Stomach smooth muscle (tissue), 2 donors: Measurements from ENCODE around the gene SCN3B.
A peak's percentile ranks its signal among the peaks of the same experiment; 100 is the strongest.

ENCODE experiments used
- H3K27ac ChIP-seq: one replicate; pipeline ENCODE4 v1.7.0; 2013; ENCODE audit warnings: mild to moderate bottlenecking, low read length, inconsistent platforms
- H3K27me3 ChIP-seq, 2 donors: one replicate each; pipeline ENCODE4 v1.7.0; 2013; ENCODE audit warnings: low read length in 2 of 2; ENCODE audit not compliant: insufficient read depth in 2 of 2, control insufficient read depth in 1 of 2
- H3K36me3 ChIP-seq, 2 donors: one replicate each; pipeline ENCODE4 v1.7.0; 2013; ENCODE audit warnings: low read length in 2 of 2; ENCODE audit not compliant: control insufficient read depth in 2 of 2, insufficient read depth in 2 of 2
- H3K4me1 ChIP-seq: one replicate; pipeline ENCODE4 v1.7.0; 2013; ENCODE audit warnings: low read length; ENCODE audit not compliant: control insufficient read depth, insufficient read depth
- H3K4me3 ChIP-seq, 2 donors: one replicate each; pipeline ENCODE4 v1.7.0; 2013; ENCODE audit warnings: low read length in 2 of 2
- H3K9ac ChIP-seq, 2 donors: one replicate each; pipeline ENCODE4 v1.7.0; 2013; ENCODE audit warnings: low read length in 2 of 2, mild to moderate bottlenecking in 1 of 2
- H3K9me3 ChIP-seq, 2 donors: one replicate each; pipeline ENCODE4 v1.7.0; 2013; ENCODE audit warnings: low read length in 2 of 2; ENCODE audit not compliant: control insufficient read depth in 2 of 2
- donor health status: healthy.
- donor health status: Pancreatic carcinoma.

SCN3B gene, protein sequence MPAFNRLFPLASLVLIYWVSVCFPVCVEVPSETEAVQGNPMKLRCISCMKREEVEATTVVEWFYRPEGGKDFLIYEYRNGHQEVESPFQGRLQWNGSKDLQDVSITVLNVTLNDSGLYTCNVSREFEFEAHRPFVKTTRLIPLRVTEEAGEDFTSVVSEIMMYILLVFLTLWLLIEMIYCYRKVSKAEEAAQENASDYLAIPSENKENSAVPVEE

DNA sequence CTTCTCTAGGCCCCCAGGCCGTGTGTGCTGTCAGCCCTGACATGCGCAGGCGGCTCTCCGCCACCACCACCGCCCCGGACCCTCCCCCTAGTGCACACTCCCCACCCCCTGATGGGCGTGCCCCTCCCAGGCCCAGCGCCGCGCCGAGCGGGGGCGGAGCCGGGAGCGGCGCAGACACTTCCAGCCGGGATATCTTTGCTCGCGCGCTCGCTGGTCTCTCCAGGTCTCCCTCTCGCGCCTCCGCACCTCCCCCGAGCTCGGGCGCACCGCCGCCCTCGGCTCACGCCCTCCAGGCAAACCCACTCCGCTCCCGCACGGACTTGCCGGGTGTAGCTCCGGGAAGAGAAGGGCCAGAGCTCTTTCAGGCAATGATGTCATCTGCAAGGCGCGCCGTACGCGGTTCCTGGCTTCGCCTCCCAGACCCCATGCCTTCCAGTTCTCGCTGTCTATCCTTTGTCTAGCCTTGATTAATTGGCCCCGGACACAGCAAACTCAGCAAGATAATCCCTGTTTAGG lies at the start of gene SCN3B:
TSS of gene SCN3B (minus strand) at position 59 of the 516 bp plus-strand sequence. CDS start 823 bp downstream, outside the sequence.
- Histone ChIP-seq H3K9me3 (no peaks in the 10 kb centered on the region), H3K27me3 (peaks cover 8 to 35% of the 10 kb centered on the region in 2 donors), H3K36me3 (no peaks in the 10 kb centered on the region), H3K4me1 (peaks cover 14% of the 10 kb centered on the region), H3K4me3 (peak within 1 kb of the TSS; percentile 71 to 77), H3K27ac (no peak within 1 kb of the TSS), H3K9ac (no peak within 1 kb of the TSS)

DNA sequence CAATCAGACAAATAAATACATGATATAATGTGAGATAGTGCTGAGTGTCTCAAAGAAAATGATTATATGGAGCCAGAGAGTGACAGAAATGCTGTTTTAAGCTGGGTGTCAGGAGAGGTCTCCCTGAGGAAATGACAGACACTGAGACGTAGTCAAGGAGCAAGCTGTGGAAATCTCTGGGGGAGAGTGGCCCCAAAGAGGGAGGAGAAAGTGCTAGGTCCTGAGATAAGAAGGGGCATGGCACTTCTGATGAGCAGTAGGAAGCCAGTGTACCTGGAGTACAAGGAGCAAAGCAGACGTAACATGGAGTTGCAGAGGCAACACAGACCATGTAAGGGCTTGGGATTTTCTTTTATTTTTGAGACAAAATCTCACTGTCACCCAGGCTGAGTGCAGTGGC lies 48.3 kb upstream of the SCN3B start:
- Histone ChIP-seq H3K9me3 (no peaks in the 10 kb centered on the region), H3K9ac (no peak overlapping the region), H3K27ac (no peak overlapping the region), H3K4me3 (no peak overlapping the region), H3K4me1 (no peaks in the 10 kb centered on the region), H3K27me3 (peaks cover 0 to 8% of the 10 kb centered on the region in 2 donors), H3K36me3 (no peaks in the 10 kb centered on the region)

DNA sequence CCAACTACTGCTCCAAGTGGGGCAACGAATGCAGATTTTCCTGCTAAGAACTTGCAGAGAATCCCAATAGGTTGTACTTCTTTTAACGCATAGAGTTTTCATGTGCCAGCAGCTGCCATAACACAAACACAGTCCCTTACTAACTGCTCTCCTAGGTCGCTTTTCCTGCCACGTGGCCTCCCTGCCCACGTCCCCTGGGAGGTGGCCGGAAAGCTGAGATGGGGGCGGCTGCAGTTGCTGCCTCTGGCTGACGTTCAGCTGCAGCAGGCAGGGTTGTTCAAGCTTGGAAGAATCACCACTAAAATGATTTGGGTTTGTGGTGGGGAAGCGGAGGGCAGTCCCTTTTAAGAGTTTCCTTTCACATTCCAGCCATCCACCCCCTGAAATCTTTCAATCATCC lies 47.7 kb upstream of the SCN3B start:
- H3K36me3 ChIP-seq, result no peaks in the 10 kb centered on the region
- H3K27ac ChIP-seq, result no peak overlapping the region
- H3K9me3 ChIP-seq, result no peaks in the 10 kb centered on the region
- H3K9ac ChIP-seq, result no peak overlapping the region
- peaks cover 0 to 8% of the 10 kb centered on the region in 2 donors for H3K27me3 ChIP-seq
- no peak overlapping the region for H3K4me3 ChIP-seq
- no peaks in the 10 kb centered on the region for H3K4me1 ChIP-seq

DNA sequence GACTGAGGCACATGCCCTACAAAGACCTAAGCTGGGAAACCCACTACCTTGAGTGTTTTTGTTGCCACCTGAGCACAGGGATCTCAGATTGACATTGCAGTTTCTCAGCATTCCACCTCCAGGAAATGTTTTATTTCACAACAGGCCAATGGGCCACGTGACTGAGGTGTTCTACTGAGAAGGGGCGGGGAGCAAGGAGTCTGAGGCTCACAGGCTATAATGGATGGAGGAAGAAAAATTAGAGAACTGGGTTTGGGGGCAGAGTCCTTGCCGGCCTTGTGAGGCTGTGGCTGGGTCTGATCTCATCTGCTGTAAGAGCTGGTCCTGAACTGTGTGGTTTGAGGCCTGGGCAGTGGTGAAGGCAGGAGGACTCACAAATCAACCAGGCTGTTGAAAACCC lies 46.3 kb upstream of the SCN3B start:
- Histone ChIP-seq H3K27me3 (peaks cover 0 to 10% of the 10 kb centered on the region in 2 donors), H3K36me3 (no peaks in the 10 kb centered on the region), H3K4me3 (no peak overlapping the region), H3K9me3 (no peaks in the 10 kb centered on the region), H3K4me1 (no peaks in the 10 kb centered on the region), H3K9ac (no peak overlapping the region), H3K27ac (no peak overlapping the region)

DNA sequence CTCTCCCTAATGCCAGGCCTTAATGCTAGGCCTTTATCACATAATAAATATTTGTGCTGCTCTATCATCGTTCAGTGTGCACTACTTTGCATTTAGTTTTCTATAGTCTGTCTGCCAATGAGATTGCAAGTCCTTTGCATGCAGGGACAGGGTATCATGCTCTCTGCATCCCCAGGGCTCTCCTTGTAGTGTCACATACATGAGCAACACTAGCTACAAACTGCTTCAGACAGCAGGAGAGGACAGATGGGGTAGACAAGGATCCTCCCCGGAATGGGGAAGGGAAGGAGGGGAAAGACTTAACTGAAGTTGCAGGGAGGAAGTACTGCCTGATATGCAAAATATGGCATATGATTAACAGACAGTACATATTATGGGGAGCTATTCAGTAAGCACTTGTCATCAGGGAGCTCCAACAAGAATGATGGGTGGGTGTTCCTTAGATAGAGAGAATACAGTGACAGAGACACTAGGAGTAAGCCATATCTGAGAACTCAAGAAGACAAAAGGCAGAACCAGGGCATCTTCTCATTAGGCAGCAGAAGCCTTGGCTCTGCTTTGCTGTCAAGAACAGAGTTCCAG lies 44.2 kb upstream of the SCN3B start:
- peaks cover 0 to 10% of the 10 kb centered on the region in 2 donors for H3K27me3 ChIP-seq

DNA sequence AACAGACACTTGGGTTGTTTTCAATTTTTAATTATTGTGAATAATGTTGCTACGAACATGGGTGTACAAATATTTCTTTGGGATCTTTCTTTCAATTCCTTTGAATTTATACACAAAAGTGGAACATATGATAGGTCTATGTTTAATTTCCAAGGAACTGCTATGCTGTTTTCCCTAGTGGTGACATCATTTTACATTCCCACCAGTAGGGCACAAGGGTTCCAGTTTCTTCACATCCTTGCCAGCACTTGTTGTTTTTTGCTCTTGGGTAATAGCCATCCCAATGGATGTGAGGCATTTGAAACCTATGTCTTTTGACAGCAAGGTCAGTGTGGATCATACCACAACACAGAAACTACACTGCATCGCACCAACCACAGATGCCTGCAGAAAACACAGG lies 41.8 kb upstream of the SCN3B start:
- H3K27me3 ChIP-seq, result peaks cover 5% of the 10 kb centered on the region in 2 donors
- no peaks in the 10 kb centered on the region for H3K9me3 ChIP-seq
- H3K36me3 ChIP-seq, result no peaks in the 10 kb centered on the region
- H3K4me3 ChIP-seq, result no peak overlapping the region
- H3K9ac ChIP-seq, result no peak overlapping the region
- H3K27ac ChIP-seq, result no peak overlapping the region
- no peaks in the 10 kb centered on the region for H3K4me1 ChIP-seq

More for the DNA sequence above, 44.2 kb upstream of the SCN3B start:
- Histone ChIP-seq H3K36me3 (no peaks in the 10 kb centered on the region), H3K9ac (no peak overlapping the region), H3K4me3 (no peak overlapping the region), H3K4me1 (no peaks in the 10 kb centered on the region), H3K9me3 (no peaks in the 10 kb centered on the region), H3K27ac (no peak overlapping the region)

DNA sequence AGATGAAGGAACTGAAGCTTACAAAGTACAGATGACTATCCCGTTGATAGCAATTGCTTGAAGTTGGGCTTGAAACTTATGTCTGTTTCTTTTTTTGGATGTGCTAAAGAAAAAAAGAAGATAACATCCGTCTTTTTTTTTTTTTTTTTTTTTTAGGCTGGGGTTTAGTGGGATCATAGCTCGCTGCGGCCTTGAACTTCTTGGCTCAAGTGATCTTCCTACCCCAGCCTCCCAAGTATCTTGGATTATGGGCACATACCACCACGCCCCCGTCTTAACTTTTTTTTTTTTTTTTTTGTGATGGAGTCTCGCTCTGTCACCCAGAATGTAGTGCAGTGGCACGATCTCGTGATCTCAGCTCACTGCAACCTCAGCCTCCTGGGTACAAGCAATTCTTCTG lies 40.8 kb upstream of the SCN3B start:
- Histone ChIP-seq H3K27ac (no peak overlapping the region), H3K9me3 (no peaks in the 10 kb centered on the region), H3K27me3 (peaks cover 7 to 8% of the 10 kb centered on the region in 2 donors), H3K4me3 (no peak overlapping the region), H3K4me1 (no peaks in the 10 kb centered on the region), H3K9ac (no peak overlapping the region), H3K36me3 (no peaks in the 10 kb centered on the region)

DNA sequence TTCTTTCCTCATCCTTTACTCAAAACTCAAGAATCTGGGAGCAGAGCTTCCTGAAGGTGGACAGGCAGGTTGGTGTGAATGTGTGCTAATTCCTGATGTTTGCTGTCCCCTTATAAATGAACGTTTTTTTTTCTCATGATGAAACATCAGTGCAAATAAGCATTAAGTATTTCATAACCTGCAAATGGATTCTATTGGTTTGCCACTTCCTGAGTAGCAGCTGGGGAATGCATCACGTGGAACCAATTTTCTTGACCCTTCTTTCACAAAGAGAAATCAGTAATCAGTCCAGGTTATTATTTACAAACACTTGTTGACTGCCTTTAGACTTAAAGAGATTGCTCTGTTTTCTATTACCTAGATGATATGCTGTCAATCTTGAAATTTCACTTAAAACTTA lies 40.1 kb upstream of the SCN3B start:
- no peak overlapping the region for H3K4me3 ChIP-seq
- H3K27me3 ChIP-seq, result peaks cover 7 to 8% of the 10 kb centered on the region in 2 donors
- H3K27ac ChIP-seq, result no peak overlapping the region
- H3K4me1 ChIP-seq, result no peaks in the 10 kb centered on the region
- no peak overlapping the region for H3K9ac ChIP-seq
- no peaks in the 10 kb centered on the region for H3K9me3 ChIP-seq
- no peaks in the 10 kb centered on the region for H3K36me3 ChIP-seq

DNA sequence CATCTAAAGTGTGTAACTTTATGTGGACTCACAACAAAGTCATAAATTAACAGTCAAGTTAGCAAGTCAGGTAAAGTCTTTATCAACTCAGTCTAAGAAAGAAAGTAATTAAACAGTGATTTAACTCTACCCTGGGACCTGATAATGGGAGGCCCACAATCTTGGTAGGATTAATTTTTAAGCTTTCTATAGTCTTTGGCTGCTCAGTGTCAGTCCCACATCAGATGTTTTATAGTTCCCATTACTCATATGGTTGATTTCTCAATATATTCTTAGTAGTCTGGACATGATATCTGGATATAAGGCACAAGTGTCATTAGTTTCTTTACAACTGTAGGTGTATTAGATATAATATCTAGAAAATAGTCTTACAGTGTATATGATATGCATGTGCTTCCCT lies 38.5 kb upstream of the SCN3B start:
- Histone ChIP-seq H3K9me3 (no peaks in the 10 kb centered on the region), H3K36me3 (no peaks in the 10 kb centered on the region), H3K27me3 (peaks cover 6 to 7% of the 10 kb centered on the region in 2 donors), H3K4me3 (no peak overlapping the region), H3K4me1 (no peaks in the 10 kb centered on the region), H3K9ac (no peak overlapping the region), H3K27ac (no peak overlapping the region)

DNA sequence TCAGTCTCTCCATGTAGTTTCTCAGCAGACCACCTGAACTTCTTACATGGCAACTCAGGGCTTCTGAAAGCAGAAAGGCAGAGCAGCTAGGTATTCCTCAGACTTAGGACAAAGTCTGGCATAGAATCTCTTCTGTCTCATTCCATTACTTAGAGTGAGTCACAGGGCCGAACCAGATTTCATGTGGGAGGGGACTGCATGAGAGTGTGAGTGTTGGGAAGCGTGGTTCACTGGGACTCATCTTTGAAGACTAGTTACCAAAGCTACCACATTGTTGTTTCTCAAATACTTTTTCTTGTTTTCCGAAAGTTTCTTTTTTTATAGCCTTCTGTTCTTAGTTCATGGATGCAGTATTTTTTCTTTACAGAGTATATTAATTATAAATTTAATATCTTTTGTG lies 36.1 kb upstream of the SCN3B start:
- H3K27me3 ChIP-seq, result peaks cover 3 to 7% of the 10 kb centered on the region in 2 donors
- no peaks in the 10 kb centered on the region for H3K9me3 ChIP-seq
- no peak overlapping the region for H3K27ac ChIP-seq
- H3K4me1 ChIP-seq, result no peaks in the 10 kb centered on the region
- no peaks in the 10 kb centered on the region for H3K36me3 ChIP-seq
- no peak overlapping the region for H3K9ac ChIP-seq
- no peak overlapping the region for H3K4me3 ChIP-seq

DNA sequence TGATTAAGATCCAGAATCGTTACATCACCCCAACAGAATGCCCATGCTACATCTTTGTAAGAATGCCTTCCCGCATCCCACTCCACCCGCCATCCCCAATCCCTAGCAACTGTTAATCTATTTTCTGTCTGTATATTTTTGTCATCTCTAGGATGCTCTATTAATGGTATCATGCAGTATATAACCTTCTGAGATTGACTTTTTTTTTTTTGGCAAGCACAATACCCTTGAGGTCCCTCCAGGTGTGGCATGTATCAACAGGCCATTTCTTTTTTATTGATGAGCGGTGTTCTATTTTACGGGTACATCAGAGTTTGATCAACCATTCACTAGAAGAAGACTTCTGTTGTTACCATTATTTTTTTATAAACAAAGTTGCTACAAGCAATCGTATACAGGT lies 30.2 kb upstream of the SCN3B start:
- H3K9me3 ChIP-seq, result no peaks in the 10 kb centered on the region

More for the DNA sequence above, 30.2 kb upstream of the SCN3B start:
- H3K36me3 ChIP-seq, result no peaks in the 10 kb centered on the region
- H3K4me3 ChIP-seq, result no peak overlapping the region
- H3K27ac ChIP-seq, result no peak overlapping the region
- H3K4me1 ChIP-seq, result no peaks in the 10 kb centered on the region
- no peak overlapping the region for H3K9ac ChIP-seq
- H3K27me3 ChIP-seq, result no peaks in the 10 kb centered on the region
